Measurements from ENCODE around the gene PKD1.
"Not testable (repeated sequence)": the region's sequence is repeated elsewhere in the genome, so short reads cannot be mapped to it uniquely, and the experiment has no call there.

Gene PKD1

DNA sequence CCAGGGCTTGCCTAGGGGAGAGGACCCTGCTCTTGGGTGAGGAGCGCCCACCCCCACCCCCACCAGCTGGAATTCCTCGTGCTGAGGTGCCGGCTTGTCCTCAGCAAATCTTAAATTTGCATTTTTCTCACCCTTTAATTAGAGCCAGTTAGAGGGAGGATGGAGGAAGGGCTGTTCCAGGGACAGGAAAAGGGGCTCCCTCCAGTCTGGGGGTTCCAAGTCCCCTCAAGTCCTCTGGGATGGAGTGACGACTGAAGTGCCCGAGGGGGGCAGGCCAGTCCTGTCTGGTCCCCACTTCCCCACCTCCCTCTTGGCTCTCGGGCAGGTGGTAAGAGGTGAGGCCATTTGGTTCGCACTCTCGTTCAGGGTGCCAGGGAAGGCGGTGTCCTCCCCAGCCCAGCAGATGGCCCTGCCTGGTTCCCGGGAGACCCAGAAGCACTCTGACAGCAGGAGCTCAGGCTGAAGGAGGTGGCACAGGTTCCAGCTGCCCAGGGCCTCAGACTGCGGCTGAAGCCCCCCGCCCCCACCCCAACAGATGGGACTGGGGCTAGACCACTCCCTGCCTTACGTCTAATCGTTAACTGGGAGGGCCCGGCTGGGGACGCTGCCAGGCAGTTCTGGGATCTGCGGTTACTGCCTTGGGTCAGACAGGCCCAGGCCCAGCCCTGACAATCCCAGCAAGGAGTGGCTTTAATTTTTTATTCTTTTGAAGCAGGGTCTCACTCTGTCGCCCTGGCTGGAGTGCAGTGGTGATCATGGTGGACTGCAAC, 14.9 kb upstream of the PKD1 start:
- ATAC-seq (no peak), DNase-seq (peak; percentile 57)

DNA sequence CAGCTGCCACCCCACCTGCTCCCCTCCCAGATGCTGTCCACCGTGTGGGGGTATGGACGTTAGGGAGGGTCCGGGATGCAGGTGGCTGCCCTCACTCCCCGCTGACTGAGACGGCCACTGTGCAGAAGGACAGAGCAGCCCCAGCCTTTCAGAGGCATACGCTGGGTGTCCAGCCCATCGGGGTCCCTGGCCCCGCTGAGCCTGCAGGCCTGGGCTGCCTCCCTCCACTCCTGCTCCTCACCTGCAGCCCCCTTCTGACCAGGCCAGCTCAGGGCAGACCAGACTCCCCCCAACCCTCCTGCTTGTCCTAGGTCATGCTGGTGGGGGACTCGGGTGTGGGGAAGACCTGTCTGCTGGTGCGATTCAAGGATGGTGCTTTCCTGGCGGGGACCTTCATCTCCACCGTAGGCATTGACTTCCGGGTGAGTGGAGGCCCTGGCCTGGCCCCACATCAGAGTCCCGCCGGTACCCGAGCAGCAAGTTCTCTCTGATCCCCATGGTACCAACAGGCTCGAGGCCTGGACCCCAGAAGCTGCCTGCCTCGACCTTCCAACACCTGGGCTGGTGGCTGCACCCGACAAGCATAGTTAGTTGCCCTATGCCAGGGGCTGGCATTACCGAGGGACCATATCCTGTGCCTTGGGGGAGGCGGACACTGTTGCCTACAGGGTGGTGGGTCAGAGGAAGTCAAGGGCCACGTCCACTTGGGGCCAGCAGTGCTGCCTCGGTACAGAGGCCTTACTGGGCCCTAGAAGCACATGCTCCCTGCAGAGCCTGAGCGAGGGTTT, 14.1 kb upstream of the PKD1 start:
- ATAC-seq (peak; percentile 2), DNase-seq (peak; percentile 53)

DNA sequence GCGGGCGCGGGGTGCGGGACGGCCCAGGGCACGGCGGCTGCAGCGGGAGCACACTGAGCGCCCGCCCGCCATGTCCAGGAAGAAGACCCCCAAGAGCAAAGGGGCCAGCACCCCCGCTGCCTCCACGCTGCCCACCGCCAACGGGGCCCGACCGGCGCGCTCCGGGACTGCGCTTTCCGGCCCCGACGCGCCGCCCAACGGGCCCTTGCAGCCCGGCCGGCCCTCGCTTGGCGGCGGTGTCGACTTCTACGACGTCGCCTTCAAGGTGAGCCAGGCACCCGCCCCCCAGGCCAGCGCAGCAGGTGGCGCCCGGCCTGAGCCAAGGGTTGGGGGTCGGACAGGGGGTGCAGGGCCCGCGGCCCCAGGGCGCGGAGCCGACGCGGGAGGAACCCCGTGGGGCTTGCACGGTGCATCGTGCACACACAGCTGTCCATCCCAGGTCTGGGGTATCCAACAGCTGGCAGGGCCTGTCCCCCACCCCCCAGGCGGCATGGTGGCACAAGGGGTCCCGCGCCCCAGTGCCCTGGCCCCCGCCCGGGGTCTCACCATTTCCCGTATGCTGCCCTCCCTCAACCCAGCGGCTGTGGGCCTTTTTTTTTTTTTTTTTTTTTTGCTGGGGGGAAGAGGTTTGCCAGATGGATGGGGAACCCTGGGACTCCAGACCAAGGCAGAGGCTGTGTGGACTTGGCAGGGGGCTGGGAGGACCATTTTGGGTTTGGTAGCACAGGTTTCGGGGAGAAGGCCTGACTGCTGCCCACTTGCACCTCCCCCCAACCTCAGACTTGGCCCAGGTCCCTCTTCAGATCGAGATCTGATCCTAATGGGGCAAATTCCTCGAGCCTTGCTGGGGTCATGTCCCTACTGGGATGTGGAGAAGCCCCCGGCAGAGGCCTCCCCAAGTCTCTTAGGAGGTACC, 13.3 kb upstream of the PKD1 start:
- DNase-seq (peak; percentile 61), ATAC-seq (peak; percentile 8)

DNA sequence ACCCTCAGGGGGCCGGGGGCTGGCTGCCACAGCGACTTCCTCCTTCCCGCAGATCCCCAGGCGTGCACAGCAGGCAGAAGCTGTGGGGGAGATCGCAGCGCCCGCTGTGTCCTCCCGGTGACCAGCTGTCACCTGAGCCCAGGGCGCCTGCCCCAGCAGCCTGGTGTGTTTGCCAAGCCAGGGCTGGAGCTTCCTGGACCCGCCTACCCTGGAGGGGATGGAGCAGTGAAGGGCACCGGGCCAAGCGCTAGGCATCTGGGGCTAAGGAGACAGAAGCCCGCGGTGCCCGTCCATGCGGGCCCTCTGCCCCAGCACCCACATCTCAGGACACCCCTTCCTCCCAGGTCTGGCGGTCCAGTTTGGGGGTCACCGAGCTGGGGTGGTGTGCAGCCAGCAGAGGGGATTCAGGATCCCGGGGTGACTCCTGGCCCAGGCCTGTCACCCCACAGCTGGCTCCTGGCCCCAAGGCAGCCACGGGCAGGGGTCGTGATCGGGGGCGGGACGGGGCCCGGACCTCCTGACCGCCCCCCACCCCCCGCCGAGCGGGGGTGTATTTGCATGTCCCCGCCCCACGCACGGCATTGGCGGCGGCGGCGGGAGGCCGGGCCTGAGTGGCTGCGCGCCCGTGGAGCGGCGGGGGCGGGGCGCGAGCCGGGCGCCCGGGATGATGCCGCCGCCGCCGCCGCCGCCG, 12.4 kb upstream of the PKD1 start, which contains the start of gene RAB26:
TSS of gene RAB26 (plus strand) at position 645 of the 691 bp plus-strand sequence. CDS start 159 bp downstream, outside the sequence.
- DNase-seq (peak; percentile 65), ATAC-seq (peak; percentile 10)

DNA sequence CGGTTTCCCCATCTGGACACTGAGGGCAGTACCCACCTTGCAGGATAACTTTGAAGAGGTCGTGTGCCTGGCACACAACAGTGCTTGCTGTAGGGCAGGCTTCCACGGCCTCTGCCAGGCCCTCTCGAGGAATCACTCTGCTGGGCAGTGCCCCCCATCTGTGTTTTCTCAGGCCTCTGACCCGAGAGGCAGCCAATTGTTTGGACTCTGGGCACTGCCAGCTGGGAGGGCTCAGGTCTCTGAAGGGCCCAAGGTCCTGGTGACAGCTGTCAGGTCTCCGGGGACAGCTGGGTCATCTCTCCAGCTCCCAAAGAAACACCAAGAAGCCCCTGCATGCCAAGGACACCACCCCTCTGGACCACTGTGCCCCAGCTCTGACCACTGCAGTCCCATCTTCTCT, 11.7 kb upstream of the PKD1 start:
- ATAC-seq (no peak), DNase-seq (no peak)

DNA sequence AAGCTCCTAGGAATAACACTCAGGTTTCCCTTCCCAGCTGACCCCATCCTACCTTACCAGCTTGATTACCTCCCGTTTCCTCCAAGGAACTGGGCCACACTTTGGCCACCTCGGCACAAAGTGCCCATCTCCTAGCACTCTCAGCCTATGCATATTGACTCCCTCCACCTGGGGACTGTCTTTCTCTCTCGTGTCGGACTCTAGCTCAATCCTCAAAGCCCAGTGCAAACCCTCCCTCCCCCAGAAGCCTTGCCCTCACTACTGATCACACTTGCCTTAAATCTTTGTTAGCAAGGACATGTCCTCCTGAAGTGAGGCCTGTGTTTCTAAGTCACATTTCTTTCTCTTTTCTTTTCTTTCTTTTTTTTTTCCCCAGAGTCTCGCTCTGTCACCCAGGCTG, 10.1 kb upstream of the PKD1 start:
- DNase-seq, result no peak
- no peak for ATAC-seq

DNA sequence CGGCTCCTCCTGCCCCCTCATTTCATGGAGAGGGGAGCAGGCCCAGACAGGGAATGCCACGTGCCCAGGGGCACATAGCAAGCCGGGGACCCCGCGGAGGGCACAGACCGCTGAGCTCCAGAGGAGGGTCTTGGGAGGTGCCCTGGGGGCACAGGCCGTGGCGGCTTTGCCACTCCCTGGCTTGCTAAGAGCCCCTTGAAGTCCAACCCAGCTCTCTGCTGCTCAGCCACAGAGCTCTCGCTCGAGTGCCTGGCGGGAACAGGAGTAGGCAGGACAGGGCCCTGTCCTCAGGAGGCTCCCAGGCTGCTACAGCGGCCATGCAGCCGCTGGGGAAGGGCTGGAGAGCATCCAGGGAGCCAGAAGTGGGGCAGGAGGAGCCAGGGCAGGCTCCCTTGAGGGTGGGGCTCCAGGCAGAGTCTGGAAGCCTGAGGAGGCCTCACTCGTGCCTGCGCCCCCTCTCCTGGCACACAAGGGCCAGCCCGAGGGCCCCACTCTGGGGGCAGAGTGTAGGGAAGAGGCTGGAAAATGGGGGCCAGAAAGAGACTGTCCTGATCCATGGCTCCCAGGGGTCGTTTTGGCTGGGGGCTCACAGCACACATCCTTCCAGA, 8.3 kb upstream of the PKD1 start:
- DNase-seq, result no peak
- no peak for ATAC-seq

DNA sequence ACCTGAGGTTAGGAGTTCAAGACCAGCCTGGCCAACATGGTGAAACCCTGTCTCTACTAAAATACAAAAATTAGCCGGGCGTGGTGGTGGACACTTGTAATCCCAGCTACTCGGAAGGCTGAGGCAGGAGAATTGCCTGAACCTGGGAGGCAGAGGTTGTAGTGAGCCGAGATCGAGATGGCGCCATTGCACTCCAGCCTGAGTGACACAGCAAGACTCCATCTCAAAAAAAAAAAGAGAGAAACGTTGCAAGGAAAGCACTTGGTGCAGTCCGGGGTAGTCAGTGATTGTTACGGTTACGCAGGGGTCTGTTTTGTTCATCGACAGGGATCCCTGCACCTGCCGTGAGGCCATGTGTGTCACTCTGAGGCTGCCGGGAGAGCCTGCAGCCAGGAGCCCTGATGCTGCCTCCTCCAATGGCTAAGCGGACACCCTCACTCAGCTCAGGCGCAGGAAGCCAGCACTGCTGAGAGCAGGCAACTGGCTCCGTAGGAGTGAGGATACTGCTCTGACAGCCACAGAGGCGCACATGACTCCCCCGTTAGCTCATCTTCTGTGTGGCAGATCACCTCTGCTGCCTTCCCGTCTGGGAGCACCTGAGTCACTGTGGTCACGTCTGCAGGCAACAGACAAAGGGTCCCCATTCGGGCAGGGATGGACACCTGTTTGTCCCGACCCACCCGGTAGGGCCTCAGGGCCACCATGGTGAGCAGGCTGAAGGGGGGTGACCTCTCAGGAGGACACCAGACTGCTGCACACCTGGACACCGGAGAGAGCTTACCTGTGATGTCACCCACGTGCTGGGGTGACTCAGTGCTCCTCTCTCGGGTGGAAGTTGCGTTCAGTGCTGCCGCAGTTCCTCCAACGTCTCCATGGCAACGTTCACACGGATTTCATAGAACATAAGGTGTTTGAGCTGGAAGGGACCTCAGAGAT, 7.5 kb upstream of the PKD1 start:
- DNase-seq (no peak), ATAC-seq (peak; percentile 22)

DNA sequence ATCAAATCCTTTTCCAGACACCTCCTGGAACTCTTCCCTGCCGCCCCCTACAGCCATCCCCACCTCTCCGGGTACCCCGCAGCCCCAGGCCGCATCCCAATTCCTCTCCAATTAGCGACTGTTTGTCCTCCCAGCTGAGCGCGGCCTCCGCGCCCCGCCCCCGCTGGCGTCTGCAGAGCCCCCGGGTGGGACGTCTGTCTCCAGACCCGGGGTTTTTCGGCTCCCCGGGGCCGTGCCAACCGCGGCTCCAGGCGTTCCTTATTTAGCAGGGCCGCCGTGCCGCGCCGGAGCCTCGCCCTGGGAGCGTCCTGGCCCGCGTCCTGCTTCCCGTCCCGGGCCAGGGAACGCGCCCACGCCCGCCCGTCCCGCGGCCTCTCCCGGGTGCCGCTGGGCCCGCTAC, 627 bp downstream of the PKD1 start:
- not testable (repeated sequence) for DNase-seq, ATAC-seq

DNA sequence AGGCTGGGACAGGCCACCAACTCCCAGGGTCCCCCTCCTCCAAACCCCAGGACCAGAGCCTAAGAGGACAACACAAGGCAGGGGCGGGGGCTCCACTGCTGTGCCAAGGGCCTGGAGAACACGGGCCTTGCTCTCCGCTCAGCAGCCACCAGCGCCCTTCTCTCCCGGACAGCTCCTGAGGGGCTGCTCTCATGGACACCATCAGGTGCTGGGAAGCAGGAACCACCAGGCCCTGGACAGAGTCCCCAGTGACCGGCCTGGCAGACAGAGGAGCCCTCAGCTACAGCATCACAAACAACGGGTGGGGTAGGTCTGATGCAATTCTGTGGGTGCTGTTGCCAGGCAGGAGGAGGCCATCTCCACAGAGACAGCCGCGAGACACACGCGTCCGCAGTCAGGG, 1.9 kb downstream of the PKD1 start:
- ATAC-seq, DNase-seq: not testable (repeated sequence)

DNA sequence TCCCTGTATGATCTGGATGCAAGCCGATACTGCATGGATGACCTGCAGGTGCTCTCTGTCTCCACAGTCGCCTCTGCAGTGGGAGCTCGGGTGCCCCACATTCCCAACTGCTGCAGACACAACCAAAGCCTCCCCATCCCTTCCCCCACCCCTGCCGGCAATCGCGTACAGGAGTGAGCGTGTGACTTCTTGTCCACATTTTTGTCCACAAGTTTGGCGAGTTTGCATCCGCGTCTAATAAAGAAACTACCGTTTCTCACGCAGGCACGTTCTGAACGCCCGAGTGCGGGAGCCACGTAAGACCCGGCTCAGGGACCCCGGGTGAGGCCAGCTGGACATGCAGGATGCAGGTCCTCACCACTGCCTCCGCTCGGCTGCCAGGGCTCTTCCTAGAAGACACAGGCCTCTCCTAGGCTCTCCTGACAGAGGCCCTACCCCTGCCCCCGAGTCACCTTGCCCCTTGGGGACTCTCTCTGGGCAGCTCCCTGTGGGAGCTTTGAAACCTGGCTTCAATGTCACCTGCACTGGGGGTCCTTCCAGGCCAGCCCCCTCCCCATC, 5.7 kb downstream of the PKD1 start:
- ATAC-seq, DNase-seq: not testable (repeated sequence)

DNA sequence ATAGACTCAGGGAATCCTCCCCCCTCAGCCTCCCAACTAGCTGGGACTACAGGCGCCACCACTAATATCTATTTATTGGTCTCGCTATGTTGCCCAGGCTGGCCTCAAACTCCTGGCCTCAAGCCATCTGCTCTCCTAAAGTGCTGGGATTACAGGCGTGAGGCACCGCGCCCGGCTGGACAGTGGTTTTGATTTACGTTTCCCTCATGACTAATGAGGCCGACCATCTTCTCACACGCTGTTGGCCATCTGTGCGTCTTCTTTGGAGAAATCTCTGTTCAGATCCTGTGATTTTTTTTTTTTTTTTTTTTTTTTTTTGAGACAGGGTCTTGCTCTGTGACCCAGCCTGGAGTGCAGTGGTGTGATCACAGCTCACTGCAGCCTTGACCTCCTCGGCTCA, 6.4 kb downstream of the PKD1 start:
- ATAC-seq, result not testable (repeated sequence)

DNA sequence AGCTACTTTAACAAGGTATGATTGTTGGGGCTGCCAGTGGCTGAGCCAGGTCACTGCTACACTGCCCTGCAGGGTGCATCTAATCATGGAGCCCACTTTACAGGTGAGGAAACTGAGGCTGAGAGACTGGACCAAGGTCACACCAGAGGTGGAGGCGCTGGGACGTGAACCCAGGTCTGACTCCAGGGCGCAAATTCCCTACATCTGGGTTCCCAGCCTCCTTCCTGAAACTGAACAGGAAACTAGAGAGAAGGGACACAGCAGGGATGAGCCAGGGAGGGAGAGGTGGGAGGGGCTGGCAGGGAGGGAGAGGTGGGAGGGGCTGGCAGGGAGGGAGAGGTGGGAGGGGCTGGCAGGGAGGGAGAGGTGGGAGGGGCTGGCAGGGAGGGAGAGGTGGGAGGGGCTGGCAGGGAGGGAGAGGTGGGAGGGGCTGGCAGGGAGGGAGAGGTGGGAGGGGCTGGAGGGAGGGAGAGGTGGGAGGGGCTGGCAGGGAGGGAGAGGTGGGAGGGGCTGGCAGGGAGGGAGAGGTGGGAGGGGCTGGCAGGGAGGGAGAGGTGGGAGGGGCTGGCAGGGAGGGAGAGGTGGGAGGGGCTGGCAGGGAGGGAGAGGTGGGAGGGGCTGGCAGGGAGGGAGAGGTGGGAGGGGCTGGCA, 7.9 kb downstream of the PKD1 start:
- not testable (repeated sequence) for ATAC-seq, DNase-seq

More for the DNA sequence above, 6.4 kb downstream of the PKD1 start:
- not testable (repeated sequence) for DNase-seq

DNA sequence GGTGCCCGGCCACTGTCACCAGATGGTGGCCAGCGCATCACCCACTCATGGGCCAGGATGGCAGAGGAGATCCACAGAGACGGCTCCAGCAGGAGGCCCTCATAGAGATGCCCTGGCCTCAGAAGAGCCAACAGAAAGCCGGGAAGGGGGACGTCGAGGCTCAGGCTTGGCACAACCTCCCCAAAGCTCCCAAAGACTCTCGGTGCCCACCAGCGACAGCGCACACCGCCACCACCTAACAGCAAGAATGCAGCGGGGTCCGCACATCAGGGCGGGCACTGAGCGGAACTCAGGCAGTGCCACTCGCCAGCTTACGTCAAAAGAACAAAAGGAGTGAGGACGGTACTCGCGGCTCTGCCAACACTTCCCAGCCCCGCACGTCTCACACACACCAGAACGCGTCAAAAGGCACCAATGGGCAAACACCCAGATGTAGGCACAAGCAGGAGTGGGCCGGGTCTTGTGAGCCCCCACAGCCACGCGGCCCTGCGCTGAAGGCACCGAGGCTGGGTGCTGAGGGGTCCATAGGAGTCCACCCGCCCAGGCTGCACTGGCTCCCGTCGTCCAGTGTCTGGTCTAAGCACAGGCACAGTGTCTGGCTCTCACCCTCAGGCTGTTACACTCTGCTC, 8.7 kb downstream of the PKD1 start:
- ATAC-seq, DNase-seq: not testable (repeated sequence)

DNA sequence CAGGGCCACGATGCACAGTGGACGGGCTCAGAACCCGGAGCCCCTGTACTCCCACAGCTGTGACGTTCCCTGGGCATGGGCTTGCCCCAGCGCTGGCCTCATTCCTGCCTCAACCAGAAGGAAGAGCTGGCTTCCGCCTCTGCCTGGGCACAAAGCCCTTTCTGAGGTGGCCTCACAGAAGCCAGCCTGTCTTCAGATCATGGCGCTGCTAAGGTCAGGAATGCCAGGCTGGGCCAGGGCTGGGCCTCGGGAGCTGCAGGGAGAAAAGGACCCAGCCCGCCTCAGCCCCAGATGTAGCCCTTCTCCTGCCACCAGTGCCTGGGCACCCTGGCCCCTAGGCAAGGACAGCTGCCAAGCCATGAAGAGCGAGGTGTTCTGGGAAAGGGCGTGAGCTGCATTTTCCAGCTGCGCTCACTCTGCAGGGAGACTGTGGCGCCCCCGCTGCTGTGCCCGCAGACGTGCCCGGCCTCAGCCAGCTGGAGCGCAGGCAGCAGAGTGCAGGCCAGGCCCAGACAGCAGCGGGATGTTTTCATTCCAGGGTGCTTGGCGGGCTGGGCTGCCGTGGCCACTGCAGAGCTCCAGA, 9.4 kb downstream of the PKD1 start:
- not testable (repeated sequence) for DNase-seq, ATAC-seq

DNA sequence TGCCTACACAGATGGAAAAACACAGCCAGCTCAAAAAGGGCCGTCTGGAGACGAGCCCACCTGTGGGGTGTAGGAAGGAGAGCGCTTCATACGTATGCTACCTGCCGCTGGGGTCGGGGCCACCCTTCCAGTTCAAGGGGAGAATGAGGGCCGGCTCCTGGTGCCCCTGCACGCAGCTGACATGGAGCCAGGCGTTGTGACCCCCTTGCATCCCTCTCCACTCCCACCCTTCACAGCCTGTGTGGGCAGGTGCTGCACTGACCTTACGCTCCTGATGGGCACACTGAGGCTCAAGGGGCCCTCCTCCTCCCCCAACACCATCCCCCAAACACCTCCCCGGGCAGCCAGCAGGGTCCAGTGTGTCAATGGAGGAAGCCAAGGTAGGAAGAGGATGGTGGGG, 10.1 kb downstream of the PKD1 start:
- ATAC-seq, DNase-seq: not testable (repeated sequence)

DNA sequence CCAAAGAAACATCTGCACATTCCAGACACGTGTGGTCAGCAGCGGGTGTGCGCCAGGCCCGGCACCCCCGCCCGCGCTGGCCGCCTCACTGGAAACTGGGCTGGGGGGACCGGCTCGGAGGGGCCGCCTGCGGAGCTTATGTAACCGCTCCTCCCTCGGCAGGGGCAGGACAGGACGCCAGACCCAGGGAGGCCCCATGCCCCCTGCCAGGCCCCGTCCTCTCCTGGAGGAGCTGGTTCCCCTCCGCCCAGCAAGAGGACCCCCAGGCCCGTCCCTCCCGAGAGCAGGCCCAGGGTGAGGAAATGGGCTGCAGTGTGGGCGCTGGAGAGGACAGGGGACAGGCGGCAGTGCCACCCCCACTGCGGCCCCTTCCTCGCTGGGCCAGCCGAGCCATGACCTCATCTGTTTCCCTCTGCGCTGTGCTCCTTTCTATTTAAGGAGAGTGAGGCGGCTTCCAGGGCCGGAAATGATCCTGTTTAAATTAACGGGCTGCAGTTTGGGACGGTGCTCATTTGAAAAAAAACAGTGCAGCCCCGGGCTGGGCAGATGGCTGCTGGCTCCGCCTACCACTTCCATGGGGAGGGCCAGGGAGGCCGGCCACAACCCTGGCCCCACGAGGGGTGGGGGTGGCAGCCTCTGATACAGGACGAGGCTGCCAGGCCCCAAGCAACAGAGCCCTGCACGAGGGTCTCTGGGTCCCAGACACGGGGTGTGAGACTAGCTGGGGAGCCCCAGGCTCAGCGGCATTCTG, 10.8 kb downstream of the PKD1 start:
- ATAC-seq, DNase-seq: not testable (repeated sequence)

Measured in stimulated activated naive CD8-positive, alpha-beta T cell treated with anti-CD3 and anti-CD28 coated beads, Interleukin-15, Interleukin-2, amounts not matched to agents 100 U/mL and 50 U/mL, for 24 hours (primary cell).